Measurements from ENCODE around the gene EDC4. TPM values are rescaled to one million over a fixed set of nuclear protein-coding genes. Genes with fewer than 3 reads are reported as not detected.

Gene EDC4
- total and polyA plus RNA-seq, 7 donors, result 21.1 to 52.1 (median 33.8) TPM

DNA sequence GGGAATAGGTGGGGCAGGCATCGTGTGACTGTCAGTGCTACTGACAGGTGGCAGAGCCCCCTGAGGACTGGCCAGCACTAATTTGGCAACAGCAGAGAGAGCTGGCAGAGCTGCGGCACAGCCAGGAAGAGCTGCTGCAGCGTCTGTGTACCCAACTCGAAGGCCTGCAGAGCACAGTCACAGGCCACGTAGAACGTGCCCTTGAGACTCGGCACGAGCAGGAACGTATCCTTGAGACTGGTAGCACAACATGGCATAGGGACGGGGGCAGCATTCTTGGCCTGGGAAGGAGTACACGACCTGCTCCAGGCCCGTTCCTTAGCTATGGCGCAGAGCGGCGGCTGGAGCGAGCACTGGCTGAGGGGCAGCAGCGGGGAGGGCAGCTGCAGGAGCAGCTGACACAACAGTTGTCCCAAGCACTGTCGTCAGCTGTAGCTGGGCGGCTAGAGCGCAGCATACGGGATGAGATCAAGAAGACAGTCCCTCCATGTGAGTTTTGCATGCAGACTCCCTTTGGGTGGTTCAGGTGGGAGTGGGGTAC, 8.8 kb downstream of the EDC4 start:
- ATAC-seq (peak; percentile 56 to 69 (median 65)), DNase-seq (peak; percentile 50 to 82)
- intact Hi-C loops (cut with DNase I), result loop anchor here (2.0 to 10.0 kb wide), 3 partner anchors 47 to 353 kb away; partner anchors contain the start of gene ESRP2 (in 1 of the 2)
- TF ChIP-seq, protein P1, sequence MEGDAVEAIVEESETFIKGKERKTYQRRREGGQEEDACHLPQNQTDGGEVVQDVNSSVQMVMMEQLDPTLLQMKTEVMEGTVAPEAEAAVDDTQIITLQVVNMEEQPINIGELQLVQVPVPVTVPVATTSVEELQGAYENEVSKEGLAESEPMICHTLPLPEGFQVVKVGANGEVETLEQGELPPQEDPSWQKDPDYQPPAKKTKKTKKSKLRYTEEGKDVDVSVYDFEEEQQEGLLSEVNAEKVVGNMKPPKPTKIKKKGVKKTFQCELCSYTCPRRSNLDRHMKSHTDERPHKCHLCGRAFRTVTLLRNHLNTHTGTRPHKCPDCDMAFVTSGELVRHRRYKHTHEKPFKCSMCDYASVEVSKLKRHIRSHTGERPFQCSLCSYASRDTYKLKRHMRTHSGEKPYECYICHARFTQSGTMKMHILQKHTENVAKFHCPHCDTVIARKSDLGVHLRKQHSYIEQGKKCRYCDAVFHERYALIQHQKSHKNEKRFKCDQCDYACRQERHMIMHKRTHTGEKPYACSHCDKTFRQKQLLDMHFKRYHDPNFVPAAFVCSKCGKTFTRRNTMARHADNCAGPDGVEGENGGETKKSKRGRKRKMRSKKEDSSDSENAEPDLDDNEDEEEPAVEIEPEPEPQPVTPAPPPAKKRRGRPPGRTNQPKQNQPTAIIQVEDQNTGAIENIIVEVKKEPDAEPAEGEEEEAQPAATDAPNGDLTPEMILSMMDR (IDR thresholded peaks at IDR 0.05), result no peak
- Histone ChIP-seq H3K4me3 (peak overlapping the region; percentile 31), H3K4me1 (peaks cover 61% of the 10 kb centered on the region), H3K27me3 (ENCODE audit: insufficient read depth in 3 of 3, low read length in 2 of 3) (no peaks in the 10 kb centered on the region), H3K27ac (peak overlapping the region; percentile 93), H3K9me3 (no peaks in the 10 kb centered on the region), H3K36me3 (ENCODE audit: insufficient read depth in 1 of 2, low read depth in 1 of 2) (peaks cover 6 to 91% of the 10 kb centered on the region in 2 donors)
- WGBS, 3 donors, result 17 to 44% (median 34%) methylated on average over 21 of the region's 21 CpGs

DNA sequence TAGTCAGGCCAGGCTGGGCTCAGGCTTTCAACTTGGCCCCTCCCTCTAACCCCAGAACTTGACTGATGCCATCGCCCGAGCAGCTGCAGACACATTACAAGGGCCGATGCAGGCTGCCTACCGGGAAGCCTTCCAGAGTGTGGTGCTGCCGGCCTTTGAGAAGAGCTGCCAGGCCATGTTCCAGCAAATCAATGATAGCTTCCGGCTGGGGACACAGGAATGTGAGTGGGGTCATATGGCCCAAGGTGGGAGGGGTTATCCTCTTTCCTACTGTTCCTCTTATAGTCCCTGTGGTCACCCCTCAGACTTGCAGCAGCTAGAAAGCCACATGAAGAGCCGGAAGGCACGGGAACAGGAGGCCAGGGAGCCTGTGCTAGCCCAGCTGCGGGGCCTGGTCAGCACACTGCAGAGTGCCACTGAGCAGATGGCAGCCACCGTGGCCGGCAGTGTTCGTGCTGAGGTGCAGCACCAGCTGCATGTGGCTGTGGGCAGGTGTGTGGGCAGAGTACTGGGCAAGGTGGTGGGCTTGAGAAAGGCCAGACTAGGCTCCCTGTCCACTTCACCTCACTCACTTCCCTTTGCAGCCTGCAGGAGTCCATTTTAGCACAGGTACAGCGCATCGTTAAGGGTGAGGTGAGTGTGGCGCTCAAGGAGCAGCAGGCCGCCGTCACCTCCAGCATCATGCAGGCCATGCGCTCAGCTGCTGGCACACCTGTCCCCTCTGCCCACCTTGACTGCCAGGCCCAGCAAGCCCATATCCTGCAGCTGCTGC, 9.7 kb downstream of the EDC4 start:
- 34 to 41% (median 37%) methylated on average over 18 of the region's 18 CpGs for WGBS, 3 donors
- Histone ChIP-seq H3K27ac (peak overlapping the region; percentile 93), H3K9me3 (no peaks in the 10 kb centered on the region), H3K36me3 (ENCODE audit: insufficient read depth in 1 of 2, low read depth in 1 of 2) (peaks cover 4 to 83% of the 10 kb centered on the region in 2 donors), H3K4me1 (peaks cover 61% of the 10 kb centered on the region), H3K4me3 (peak overlapping the region; percentile 31), H3K27me3 (ENCODE audit: insufficient read depth in 3 of 3, low read length in 2 of 3) (no peaks in the 10 kb centered on the region)
- intact Hi-C loops (cut with DNase I), result loop anchor here (2.0 to 10.0 kb wide), 3 partner anchors 46 to 352 kb away; partner anchors contain the start of gene ESRP2 (in 1 of the 2)
- ATAC-seq (peak; percentile 81 to 84 (median 82)), DNase-seq (peak; percentile 76 to 93)
- TF ChIP-seq, protein P1 (IDR thresholded peaks at IDR 0.05), result no peak

GRCh38 chr16:67883146-67883871, 10.5 kb downstream of the EDC4 start:
- ATAC-seq (no peak), DNase-seq (no peak)
- intact Hi-C loops (cut with DNase I), result loop anchor here (2.0 to 10.0 kb wide), 3 partner anchors 45 to 351 kb away; partner anchors contain the start of gene ESRP2 (in 1 of the 2)
- Histone ChIP-seq H3K27ac (peak overlapping the region; percentile 93), H3K4me3 (peak overlapping the region; percentile 30), H3K9me3 (no peaks in the 10 kb centered on the region), H3K27me3 (ENCODE audit: insufficient read depth in 3 of 3, low read length in 2 of 3) (no peaks in the 10 kb centered on the region), H3K36me3 (ENCODE audit: insufficient read depth in 1 of 2, low read depth in 1 of 2) (peaks cover 4 to 75% of the 10 kb centered on the region in 2 donors), H3K4me1 (peaks cover 61% of the 10 kb centered on the region)
- WGBS, 3 donors, result 61 to 83% (median 70%) methylated on average over 6 of the region's 6 CpGs
- TF ChIP-seq, protein P1 (IDR thresholded peaks at IDR 0.05), result no peak

DNA sequence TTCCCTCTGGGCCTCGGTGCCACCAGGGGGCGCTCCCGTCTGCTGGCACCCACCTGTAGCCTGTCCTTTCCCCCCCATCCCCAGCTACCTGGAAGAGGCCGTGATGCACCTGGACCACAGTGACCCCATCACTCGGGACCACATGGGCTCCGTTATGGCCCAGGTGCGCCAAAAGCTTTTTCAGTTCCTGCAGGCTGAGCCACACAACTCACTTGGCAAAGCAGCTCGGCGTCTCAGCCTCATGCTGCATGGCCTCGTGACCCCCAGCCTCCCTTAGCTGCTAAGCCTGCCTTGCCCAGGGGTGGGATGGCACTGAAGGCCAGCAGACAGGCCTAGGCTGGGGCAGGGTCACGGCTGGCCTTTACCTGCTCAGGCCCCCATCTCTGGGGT, 11.0 kb downstream of the EDC4 start:
- intact Hi-C loops (cut with DNase I), result loop anchor here (2.0 to 10.0 kb wide), 3 partner anchors 45 to 351 kb away; partner anchors contain the start of gene ESRP2 (in 1 of the 2)
- ATAC-seq, result peak in 3 of 4 donors; percentile 21 to 48 (median 25)

More for the DNA sequence above, 11.0 kb downstream of the EDC4 start:
- H3K4me3 ChIP-seq, result no peak overlapping the region
- H3K27me3 ChIP-seq (ENCODE audit: insufficient read depth in 3 of 3, low read length in 2 of 3), result no peaks in the 10 kb centered on the region
- TF ChIP-seq, protein P1 (IDR thresholded peaks at IDR 0.05), result peak; percentile 81
- H3K27ac ChIP-seq, result peak overlapping the region; percentile 93
- peaks cover 61% of the 10 kb centered on the region for H3K4me1 ChIP-seq
- WGBS, 3 donors, result 57 to 79% (median 64%) methylated on average over 8 to 11 of the region's 11 CpGs
- peak; percentile 64 to 80 for DNase-seq
- no peaks in the 10 kb centered on the region for H3K9me3 ChIP-seq
- H3K36me3 ChIP-seq (ENCODE audit: insufficient read depth in 1 of 2, low read depth in 1 of 2), result peaks cover 4 to 70% of the 10 kb centered on the region in 2 donors

Data from psoas muscle (tissue), 8 donors.